Measurements from ENCODE around the gene TSPAN4.
A peak's percentile ranks its signal among the peaks of the same experiment; 100 is the strongest.

The TSPAN4 gene

DNA sequence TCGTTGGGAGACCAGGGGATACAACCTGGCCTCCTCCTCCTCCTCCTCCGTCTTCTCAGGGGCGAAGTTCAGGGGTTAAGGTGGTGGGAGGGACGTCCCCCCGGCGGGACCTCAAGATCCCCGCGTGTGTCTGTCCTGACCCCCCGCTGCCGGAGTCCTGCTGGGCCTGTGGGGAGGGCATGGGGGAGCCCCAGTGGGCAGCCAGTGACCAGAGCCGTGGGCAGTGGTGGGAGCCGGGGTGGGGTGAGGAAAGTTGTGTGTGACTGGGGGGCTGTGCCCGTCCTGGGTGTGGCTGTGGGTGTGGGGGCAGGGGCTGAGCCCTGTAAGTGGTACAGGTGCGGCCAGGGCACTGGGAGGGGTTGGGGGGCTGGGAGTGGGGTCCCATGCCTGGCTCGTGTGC lies 10.1 kb downstream of the TSPAN4 start:
- DNase-seq, result no peak

- DNase-seq, result no peak
These were observed 11.2 kb downstream of the TSPAN4 start for GRCh38 chr11:853682-854448.

DNA sequence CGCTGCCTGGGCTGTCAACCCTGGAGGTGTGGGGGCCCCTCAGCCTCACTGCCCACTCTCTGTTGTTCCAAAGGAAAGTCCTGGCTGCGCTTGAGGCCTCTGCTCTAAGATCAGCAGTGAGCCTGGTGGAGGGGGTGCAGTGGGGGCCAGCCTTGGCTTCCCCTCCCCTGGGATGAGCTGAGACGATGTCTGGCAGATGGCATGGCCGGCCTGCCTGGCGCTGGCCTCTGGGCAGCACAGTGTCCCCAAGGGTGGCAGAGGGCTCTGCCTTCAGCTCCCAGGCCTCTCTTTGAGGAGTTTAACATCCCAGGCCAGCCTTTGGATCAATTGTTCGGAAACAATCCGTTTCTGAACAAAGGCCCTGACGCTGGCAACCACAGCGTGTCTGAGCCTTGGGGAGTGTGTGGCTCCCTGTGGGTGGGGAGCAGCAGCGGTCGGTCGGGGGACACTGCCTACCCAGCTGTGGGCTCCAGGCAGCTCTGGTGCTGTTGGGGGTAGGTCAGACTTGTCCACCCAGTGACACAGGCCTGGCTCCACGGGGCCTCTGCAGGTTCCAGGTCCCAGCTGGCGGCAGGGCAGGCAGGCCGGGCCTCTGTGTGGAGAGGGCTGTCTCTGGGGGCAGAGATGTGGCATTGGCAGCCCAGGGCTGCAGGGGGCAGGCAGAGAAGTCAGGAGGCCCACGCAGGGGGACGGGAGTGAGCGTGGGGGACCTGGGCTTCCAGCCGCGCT lies 12.1 kb downstream of the TSPAN4 start:
- DNase-seq, result no peak

GRCh38 chr11:855330-855674 lies 12.7 kb downstream of the TSPAN4 start:
- DNase-seq, result no peak

GRCh38 chr11:855796-856195 lies 13.1 kb downstream of the TSPAN4 start:
- DNase-seq, result no peak

GRCh38 chr11:856397-856796 lies 13.7 kb downstream of the TSPAN4 start:
- DNase-seq, result no peak

GRCh38 chr11:858053-858761 lies 15.6 kb downstream of the TSPAN4 start:
- no peak for DNase-seq

DNA sequence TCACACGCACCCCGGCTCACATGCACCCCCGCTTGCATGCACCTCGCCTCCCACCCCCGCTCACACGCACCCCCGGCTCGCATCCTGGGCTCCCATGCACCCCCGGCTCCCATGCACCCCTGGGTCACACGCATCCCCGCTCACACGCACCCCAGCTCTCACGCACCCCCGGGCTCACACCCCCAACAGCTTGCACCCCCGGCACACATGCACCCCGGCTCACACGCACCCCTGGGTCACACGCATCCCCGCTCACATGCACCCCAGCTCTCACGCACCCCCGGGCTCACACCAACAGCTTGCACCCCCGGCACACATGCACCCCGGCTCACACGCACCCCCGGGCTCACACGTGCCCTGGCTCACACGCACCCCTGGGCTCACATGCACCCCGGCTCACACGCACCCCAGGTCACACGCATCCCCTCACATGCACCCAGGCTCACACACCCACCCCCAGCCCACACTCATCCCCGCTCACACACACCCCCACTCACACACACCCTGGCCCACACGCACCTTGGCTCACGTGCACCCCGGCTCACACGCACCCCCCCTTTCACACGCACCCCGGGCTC lies 16.2 kb downstream of the TSPAN4 start:
- no peak for DNase-seq

- peak; percentile 69 for DNase-seq
These were observed 16.9 kb downstream of the TSPAN4 start for GRCh38 chr11:859394-860131.

DNA sequence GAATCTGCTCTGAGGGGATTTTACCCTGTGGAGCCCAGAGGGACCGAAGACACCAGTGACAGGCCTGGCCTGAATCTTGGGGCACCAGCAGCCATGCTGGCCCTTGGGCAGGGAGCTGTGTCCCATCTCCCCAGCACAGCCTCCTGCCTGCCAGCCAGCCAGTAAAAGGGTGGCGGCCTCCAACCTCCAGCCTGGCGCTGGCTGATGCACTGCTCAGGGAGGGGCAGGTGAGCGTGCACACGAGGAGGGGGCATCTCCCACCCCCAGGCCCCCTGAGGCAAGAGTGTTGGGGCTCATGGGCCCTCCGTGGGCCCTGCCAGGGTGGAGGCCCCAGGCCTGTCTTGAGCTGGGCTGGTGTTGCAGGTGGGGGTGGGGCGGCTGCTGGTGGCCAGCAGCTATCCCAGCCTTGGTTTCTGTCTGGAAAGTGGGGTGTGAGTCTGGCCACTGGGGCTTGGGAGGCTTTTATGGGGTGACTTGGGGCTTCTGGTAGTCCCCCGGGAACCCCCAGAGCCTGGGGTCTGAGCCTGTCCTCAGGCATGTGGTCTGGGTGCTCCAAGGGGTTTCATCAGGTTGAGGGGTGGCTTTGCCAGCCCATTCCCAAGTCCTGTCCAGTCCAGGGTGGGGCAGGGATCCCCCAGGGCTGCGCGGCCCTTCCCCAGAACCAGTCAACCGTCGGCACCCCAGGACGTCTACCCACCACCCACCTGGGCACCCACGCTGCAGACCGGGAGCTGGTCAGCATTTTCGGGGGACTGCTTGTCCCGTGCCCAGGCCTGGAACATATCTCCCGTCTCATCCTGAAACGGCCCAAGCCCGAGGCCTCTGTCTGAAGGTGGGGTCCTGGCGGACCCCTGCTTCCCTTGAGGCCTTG lies 17.8 kb downstream of the TSPAN4 start:
- DNase-seq, result no peak

GRCh38 chr11:861105-861479 lies 18.4 kb downstream of the TSPAN4 start:
- DNase-seq, result no peak

DNA sequence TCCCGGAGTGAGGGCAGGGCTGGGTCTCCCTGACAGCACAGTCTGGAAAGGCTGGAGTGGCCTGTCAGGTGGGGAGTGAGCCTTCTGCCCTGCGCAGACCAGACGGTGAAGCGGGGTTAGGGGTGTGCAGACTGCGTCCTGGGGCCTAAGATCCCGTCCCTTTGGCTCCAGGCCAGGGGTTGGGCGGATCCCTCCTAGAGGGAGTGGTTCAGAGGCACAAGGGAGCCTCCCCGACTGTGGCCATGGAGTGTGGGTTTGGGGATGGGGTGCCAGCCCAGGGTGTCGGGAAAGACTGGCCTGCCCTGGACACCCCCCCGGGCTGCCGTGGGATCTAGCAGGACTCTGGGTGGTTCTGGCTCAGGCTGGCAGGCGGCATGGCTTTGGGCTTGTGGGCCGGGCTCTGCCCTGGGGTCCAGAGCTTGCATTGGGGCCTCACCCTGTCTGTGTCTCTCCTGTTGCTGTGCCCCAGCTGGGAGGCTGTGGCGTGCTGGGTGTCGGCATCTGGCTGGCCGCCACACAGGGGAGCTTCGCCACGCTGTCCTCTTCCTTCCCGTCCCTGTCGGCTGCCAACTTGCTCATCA lies 19.5 kb downstream of the TSPAN4 start:
- DNase-seq, result no peak

DNA sequence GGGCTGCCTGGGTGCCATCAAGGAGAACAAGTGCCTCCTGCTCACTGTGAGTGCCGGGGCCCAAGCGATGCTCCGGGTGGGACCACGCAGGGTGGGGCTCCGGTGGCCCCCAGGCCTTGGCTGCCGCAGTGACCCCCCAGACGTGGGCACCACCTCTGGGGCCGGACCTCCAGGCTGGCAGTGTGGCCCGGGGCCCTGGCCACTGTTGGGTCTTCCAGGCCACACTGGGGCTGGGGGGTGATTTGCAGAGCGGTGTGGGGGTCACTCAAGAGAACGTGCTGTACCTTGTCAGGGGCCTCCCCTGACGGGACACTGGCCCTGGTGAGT lies 20.0 kb downstream of the TSPAN4 start:
- no peak for DNase-seq

DNA sequence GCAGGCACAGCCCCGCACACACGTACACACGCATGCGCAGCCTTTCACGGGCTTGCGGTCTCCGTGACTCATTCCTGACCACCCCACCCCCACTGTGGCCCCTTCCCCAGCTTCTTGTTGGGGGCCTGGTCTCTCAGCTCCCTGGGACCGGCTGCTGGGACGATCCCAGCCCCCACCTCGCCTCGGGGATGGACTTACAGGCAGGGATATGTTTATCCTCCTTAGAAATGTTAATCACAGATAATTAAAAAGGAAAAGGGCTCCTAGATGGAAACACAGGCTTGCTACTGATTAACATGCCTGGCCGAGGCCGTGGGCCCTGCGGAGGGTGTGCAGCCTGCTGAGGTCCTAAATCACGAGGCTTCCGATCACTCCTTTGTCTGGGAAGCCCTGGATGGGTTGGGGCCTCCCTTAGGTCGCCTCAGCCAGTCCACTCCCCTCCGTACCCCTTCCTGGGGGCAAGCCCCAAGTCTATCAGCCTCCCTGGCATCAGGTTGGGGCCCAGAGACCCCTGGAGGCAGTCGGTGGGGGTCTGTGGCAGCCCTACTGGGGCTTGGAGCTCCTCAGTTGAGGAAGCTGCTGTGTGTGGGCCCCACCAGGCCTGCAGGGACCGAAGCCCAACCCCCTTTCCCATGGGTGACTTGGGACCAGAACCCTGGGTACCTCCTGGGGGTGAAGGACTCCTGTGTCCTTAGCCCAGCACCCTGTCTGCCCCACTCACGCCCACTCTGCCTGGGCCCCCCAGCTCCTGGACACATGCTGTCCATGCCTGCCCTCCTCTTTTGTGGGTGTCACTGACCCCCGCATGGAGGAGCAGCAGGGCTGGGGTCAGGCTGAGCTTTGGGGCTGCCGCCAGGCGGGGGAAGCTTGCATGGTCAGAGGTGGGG lies 20.6 kb downstream of the TSPAN4 start:
- DNase-seq, result no peak

GRCh38 chr11:863910-864827 lies 21.5 kb downstream of the TSPAN4 start:
- no peak for DNase-seq

GRCh38 chr11:864898-865297 lies 22.2 kb downstream of the TSPAN4 start:
- no peak for DNase-seq

- DNase-seq, result no peak
These were observed 23.1 kb downstream of the TSPAN4 start for GRCh38 chr11:865462-866430.

DNA sequence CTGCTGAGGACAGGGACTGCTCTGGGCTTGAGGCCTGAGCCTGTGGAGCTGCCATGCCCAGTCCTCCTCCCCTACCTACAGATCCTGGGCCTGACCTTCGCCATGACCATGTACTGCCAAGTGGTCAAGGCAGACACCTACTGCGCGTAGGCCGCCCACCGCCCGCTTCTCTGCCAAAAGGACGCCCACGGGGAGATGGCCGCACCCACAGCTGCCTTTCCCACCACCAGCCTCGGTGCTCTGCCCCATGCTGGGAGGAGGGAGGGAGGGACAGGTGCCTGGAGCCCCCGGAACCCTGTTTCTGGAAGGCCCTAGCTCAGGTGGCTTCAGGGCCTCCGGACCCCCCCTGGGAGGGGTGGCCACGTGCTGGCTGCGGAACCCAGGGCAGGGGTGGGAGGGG lies 23.8 kb downstream of the TSPAN4 start:
- no peak for DNase-seq

All from fibroblast of skin of back (primary cell).